Skin epidermis (tissue), 12 donors: ENCODE measurements around the gene SAMMSON.

Experiments
- H3K27ac ChIP-seq, 21 experiments: fragments of 200-600 bp; sonication (generic) in 11 of 21; one replicate each; pipeline ENCODE4 v1.5.0; 2020; ENCODE audit warnings: mild to moderate bottlenecking in 3 of 21, inconsistent platforms in 2 of 21, moderate library complexity in 2 of 21
- H3K4me3 ChIP-seq, 7 experiments: fragments of 200-600 bp; sonication (generic) in 2 of 7; one replicate each; pipeline ENCODE4 v1.5.0; 2020; ENCODE audit warnings: inconsistent platforms in 2 of 7, mild to moderate bottlenecking in 2 of 7, moderate library complexity in 1 of 7

SAMMSON gene

GRCh38 chr3:70003119-70003518 lies 3.6 kb downstream of the SAMMSON start:
- no peak overlapping the region for H3K4me3 ChIP-seq
- no peak overlapping the region for H3K27ac ChIP-seq

- Histone ChIP-seq H3K27ac (no peak overlapping the region), H3K4me3 (no peak overlapping the region)
These were observed 6.6 kb downstream of the SAMMSON start for GRCh38 chr3:70006089-70006488.

- Histone ChIP-seq H3K4me3 (no peak overlapping the region), H3K27ac (no peak overlapping the region)
These were observed 10.8 kb downstream of the SAMMSON start for GRCh38 chr3:70010346-70010745.

- no peak overlapping the region for H3K27ac ChIP-seq
- H3K4me3 ChIP-seq = no peak overlapping the region
These were observed 12.0 kb downstream of the SAMMSON start for GRCh38 chr3:70011582-70011981.

- Histone ChIP-seq H3K27ac (peak overlapping the region in 4 of 21 experiments; percentile 0 to 56 (median 14)), H3K4me3 (no peak overlapping the region)
These were observed 21.6 kb downstream of the SAMMSON start for GRCh38 chr3:70020906-70021660.

- H3K27ac ChIP-seq = no peak overlapping the region
- H3K4me3 ChIP-seq = no peak overlapping the region
These were observed 28.8 kb downstream of the SAMMSON start for GRCh38 chr3:70028361-70028760.

GRCh38 chr3:70038693-70039092 lies 39.2 kb downstream of the SAMMSON start:
- no peak overlapping the region for H3K27ac ChIP-seq
- H3K4me3 ChIP-seq = no peak overlapping the region

GRCh38 chr3:70040386-70040785 lies 40.9 kb downstream of the SAMMSON start:
- H3K4me3 ChIP-seq = no peak overlapping the region
- H3K27ac ChIP-seq = no peak overlapping the region

- Histone ChIP-seq H3K27ac (no peak overlapping the region), H3K4me3 (no peak overlapping the region)
These were observed 43.1 kb downstream of the SAMMSON start for GRCh38 chr3:70042641-70043040.

- Histone ChIP-seq H3K27ac (no peak overlapping the region), H3K4me3 (no peak overlapping the region)
These were observed 50.2 kb downstream of the SAMMSON start for GRCh38 chr3:70049761-70050160.

- no peak overlapping the region for H3K4me3 ChIP-seq
- no peak overlapping the region for H3K27ac ChIP-seq
These were observed 53.8 kb downstream of the SAMMSON start for GRCh38 chr3:70053293-70053692.

GRCh38 chr3:70056081-70056480 lies 56.5 kb downstream of the SAMMSON start:
- Histone ChIP-seq H3K4me3 (no peak overlapping the region), H3K27ac (no peak overlapping the region)

- no peak overlapping the region for H3K27ac ChIP-seq
- H3K4me3 ChIP-seq = no peak overlapping the region
These were observed 57.9 kb downstream of the SAMMSON start for GRCh38 chr3:70057426-70057825.

GRCh38 chr3:70061096-70061495 lies 61.6 kb downstream of the SAMMSON start:
- Histone ChIP-seq H3K27ac (no peak overlapping the region), H3K4me3 (no peak overlapping the region)

- Histone ChIP-seq H3K4me3 (no peak overlapping the region), H3K27ac (no peak overlapping the region)
These were observed 64.8 kb downstream of the SAMMSON start for GRCh38 chr3:70064194-70064779.

GRCh38 chr3:70065696-70066253 lies 66.2 kb downstream of the SAMMSON start:
- no peak overlapping the region for H3K27ac ChIP-seq
- no peak overlapping the region for H3K4me3 ChIP-seq

- H3K27ac ChIP-seq = no peak overlapping the region
These were observed 68.5 kb downstream of the SAMMSON start for GRCh38 chr3:70067860-70068521.

GRCh38 chr3:70069557-70069956 lies 70.0 kb downstream of the SAMMSON start:
- H3K27ac ChIP-seq = no peak overlapping the region
- H3K4me3 ChIP-seq = no peak overlapping the region

More at GRCh38 chr3:70067860-70068521, 68.5 kb downstream of the SAMMSON start:
- H3K4me3 ChIP-seq = no peak overlapping the region

GRCh38 chr3:70071138-70071537 lies 71.6 kb downstream of the SAMMSON start:
- Histone ChIP-seq H3K4me3 (no peak overlapping the region), H3K27ac (no peak overlapping the region)

- H3K27ac ChIP-seq = no peak overlapping the region
- H3K4me3 ChIP-seq = no peak overlapping the region
These were observed 72.6 kb downstream of the SAMMSON start for GRCh38 chr3:70072180-70072579.

GRCh38 chr3:70072754-70073153 lies 73.2 kb downstream of the SAMMSON start:
- no peak overlapping the region for H3K27ac ChIP-seq
- H3K4me3 ChIP-seq = no peak overlapping the region
